Erythroblast (primary cell): ENCODE results near the gene BLMH.

Source experiments
- GATA1 ChIP-seq: IDR thresholded peaks from 2 replicates; pipeline ENCODE4 v1.6.1; 2011; ENCODE audit warnings: low read depth, mild to moderate bottlenecking, control low read depth, low read length, moderate library complexity
- POLR2A ChIP-seq: IDR thresholded peaks from 2 replicates; pipeline ENCODE4 v1.6.1; 2011; ENCODE audit warnings: mild to moderate bottlenecking, low read length

DNA sequence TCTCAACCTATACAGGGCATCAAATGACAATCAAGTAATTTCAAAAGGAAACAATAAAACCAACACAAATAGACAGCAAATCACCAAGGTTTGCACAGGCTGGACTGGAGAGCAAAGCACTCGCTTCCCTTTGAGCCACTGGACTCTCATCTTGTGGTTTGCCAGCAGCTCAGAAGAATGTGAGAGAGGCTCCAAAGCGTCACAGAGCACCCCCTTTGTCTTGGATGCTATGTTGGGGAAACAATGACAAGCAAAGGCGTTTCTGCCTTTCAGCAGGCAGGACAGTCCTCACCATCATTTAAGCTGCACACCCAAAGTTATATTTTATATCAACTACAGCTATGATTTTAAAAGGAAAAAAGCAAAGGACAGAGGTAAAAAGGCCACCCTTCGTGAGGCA lies 69.5 kb downstream of the BLMH start:
- no peak for TF ChIP-seq POLR2A
- TF ChIP-seq GATA1: no peak
